Measurements from ENCODE around the gene DYSF. TPM values are rescaled to one million over a fixed set of nuclear protein-coding genes. Genes with fewer than 3 reads are reported as not detected.
A peak's percentile ranks its signal among the peaks of the same experiment; 100 is the strongest.
"Not testable (repeated sequence)": the region's sequence is repeated elsewhere in the genome, so short reads cannot be mapped to it uniquely, and the experiment has no call there.

DYSF gene
- polyA plus RNA-seq (2011; rRNA removed) (0.65 and 1.3 TPM in 2 replicates), polyA minus RNA-seq (2011; rRNA and poly(A)+ RNA removed) (1.8 and 2.1 TPM in 2 replicates)

- POLR2A ChIA-PET = no interaction called here
- Histone ChIP-seq H3K36me3 (ENCODE audit: control insufficient read depth, insufficient read depth, low read length) (no peaks in the 10 kb centered on the region), H3K27me3 (ENCODE audit: control insufficient read depth, insufficient read depth, low read length) (peaks cover 25% of the 10 kb centered on the region), H3K4me3 (ENCODE audit: low read depth, low read length) (peak within 1 kb of the TSS; percentile 36)
- CTCF ChIA-PET = interaction anchor here (0.8 to 1.4 kb wide), 3 partner anchors 10 to 57 kb away, joined by 3 to 6 read pairs (median 5); no protein-coding TSS in a partner anchor
- DNase-seq (ENCODE audit: low read depth) = no peak
- TF ChIP-seq, protein P1, sequence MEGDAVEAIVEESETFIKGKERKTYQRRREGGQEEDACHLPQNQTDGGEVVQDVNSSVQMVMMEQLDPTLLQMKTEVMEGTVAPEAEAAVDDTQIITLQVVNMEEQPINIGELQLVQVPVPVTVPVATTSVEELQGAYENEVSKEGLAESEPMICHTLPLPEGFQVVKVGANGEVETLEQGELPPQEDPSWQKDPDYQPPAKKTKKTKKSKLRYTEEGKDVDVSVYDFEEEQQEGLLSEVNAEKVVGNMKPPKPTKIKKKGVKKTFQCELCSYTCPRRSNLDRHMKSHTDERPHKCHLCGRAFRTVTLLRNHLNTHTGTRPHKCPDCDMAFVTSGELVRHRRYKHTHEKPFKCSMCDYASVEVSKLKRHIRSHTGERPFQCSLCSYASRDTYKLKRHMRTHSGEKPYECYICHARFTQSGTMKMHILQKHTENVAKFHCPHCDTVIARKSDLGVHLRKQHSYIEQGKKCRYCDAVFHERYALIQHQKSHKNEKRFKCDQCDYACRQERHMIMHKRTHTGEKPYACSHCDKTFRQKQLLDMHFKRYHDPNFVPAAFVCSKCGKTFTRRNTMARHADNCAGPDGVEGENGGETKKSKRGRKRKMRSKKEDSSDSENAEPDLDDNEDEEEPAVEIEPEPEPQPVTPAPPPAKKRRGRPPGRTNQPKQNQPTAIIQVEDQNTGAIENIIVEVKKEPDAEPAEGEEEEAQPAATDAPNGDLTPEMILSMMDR (IDR thresholded peaks at IDR 0.05; ENCODE audit: insufficient read depth, low read depth, low read length) = no peak
These were observed at the start of gene DYSF for GRCh38 chr2:71453404-71454220. TSS of gene DYSF (plus strand) at chr2:71453561.

DNA sequence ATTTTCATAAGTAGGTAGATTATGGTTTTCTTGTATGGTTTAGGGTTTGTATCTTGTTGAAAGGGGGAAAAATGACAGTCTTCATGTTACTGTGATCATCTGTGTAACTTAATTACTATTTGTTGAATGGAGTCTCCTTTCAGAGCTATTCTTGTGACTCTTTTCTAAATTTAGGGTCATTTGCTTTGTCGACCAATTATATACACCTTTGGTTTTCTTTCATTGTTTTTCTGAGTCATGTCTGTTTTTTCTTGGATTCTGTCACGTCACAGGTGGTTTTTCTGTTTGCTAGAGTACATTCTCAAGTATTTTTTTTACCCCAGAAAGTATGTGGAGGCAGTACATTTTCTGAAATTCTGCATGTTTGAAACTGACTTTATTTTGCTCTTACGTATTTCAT lies 43.8 kb upstream of the DYSF start:
- ChIA-PET CTCF (no interaction called here), POLR2A (no interaction called here)
- H3K36me3 ChIP-seq (ENCODE audit: control insufficient read depth, insufficient read depth, low read length) = peaks cover 3% of the 10 kb centered on the region
- H3K4me3 ChIP-seq (ENCODE audit: low read depth, low read length) = no peak overlapping the region
- TF ChIP-seq, protein P1 (IDR thresholded peaks at IDR 0.05; ENCODE audit: insufficient read depth, low read depth, low read length) = no peak
- no peak for DNase-seq (ENCODE audit: low read depth)
- H3K27me3 ChIP-seq (ENCODE audit: control insufficient read depth, insufficient read depth, low read length) = no peaks in the 10 kb centered on the region

GRCh38 chr2:71410696-71411095 lies 42.7 kb upstream of the DYSF start:
- ChIA-PET POLR2A (no interaction called here), CTCF (no interaction called here)
- no peak for DNase-seq (ENCODE audit: low read depth)
- TF ChIP-seq, protein P1 (IDR thresholded peaks at IDR 0.05; ENCODE audit: insufficient read depth, low read depth, low read length) = no peak
- Histone ChIP-seq H3K36me3 (ENCODE audit: control insufficient read depth, insufficient read depth, low read length) (peaks cover 2% of the 10 kb centered on the region; the same call in 1 of the 2 replicates), H3K4me3 (ENCODE audit: low read depth, low read length) (no peak overlapping the region), H3K27me3 (ENCODE audit: control insufficient read depth, insufficient read depth, low read length) (no peaks in the 10 kb centered on the region)

GRCh38 chr2:71416866-71417265 lies 36.5 kb upstream of the DYSF start:
- POLR2A ChIA-PET; H3K27me3 ChIP-seq (ENCODE audit: control insufficient read depth, insufficient read depth, low read length): not testable (repeated sequence)

DNA sequence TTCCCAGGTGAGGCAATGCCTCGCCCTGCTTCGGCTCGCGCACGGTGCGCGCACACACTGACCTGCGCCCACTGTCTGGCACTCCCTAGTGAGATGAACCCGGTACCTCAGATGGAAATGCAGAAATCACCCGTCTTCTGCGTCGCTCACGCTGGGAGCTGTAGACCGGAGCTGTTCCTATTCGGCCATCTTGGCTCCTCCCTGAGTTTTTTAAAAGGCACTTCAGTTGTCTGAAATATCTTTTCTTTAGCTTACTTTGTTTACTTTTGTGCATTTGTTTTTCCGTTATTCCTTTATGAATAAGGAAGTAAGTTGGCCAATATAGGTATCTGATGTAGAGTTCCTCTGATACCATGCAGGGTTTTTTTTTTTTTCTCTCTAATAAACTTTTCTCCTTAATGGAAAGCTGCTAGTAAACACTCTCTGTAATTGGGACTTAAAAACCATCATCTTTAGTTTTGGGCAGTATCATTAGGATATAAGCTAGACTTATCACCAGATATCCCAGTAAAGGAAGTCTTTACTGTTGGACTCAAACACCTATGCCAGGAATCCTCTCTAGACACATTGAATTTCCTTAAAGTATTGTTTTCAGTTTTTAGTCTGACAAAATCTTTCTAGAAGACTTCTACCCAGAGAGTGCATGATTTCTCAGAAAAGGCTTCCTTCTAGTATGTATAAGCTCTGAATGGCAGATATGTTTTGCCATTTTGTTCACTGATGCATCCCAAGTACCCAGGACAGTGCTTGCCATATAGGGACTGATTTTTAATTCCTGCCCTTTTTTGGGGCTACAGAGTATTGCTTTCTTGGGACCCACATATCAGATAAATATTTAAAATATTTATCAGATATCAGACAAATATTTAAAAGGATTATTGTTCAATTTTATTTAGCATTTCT lies 35.8 kb upstream of the DYSF start:
- ChIA-PET POLR2A (interaction anchor here (0.6 kb wide), 1 partner anchor 19 kb away, joined by 4 read pairs; no protein-coding TSS in a partner anchor), CTCF (interaction anchor here (1.1 kb wide), 1 partner anchor 45 kb away, joined by 4 read pairs; no protein-coding TSS in a partner anchor)
- no peak overlapping the region for H3K4me3 ChIP-seq (ENCODE audit: low read depth, low read length)
- TF ChIP-seq, protein P1 (IDR thresholded peaks at IDR 0.05; ENCODE audit: insufficient read depth, low read depth, low read length) = no peak
- no peak for DNase-seq (ENCODE audit: low read depth)
- no peaks in the 10 kb centered on the region for H3K36me3 ChIP-seq (ENCODE audit: control insufficient read depth, insufficient read depth, low read length)
- H3K27me3 ChIP-seq (ENCODE audit: control insufficient read depth, insufficient read depth, low read length) = no peaks in the 10 kb centered on the region

More at GRCh38 chr2:71416866-71417265, 36.5 kb upstream of the DYSF start:
- DNase-seq (ENCODE audit: low read depth); H3K36me3 ChIP-seq (ENCODE audit: control insufficient read depth, insufficient read depth, low read length); H3K4me3 ChIP-seq (ENCODE audit: low read depth, low read length); CTCF ChIA-PET: not testable (repeated sequence)
